ENCODE results near the gene CHP1.
"Not testable (repeated sequence)": the region's sequence is repeated elsewhere in the genome, so short reads cannot be mapped to it uniquely, and the experiment has no call there.

The CHP1 gene

DNA sequence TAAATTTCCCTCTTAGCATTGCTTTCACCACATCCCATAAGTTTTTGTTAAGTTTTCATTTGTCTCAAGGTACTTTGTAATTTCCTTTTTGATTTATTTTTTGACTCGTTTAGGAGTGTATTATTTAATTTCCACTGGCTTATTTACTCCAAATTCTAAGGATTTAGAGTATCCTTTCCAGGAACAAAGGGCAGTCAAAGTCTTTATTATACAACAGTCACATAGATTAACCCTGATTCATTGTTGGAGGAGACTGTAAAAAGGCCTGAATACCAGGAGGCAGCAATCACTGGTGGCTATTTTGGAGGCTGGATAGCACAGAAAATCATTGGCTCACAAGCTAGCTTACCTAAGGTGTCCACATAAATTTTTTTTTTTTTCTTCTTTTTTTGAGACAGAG lies 61.5 kb downstream of the CHP1 start:
- H3K4me2 ChIP-seq (ENCODE audit: low read depth, low read length, poor library complexity, severe bottlenecking) = no peak overlapping the region
- H3K9me3 ChIP-seq (ENCODE audit: insufficient read depth, low read depth, low read length) = no peaks in the 10 kb centered on the region
- no peak overlapping the region for H2AFZ ChIP-seq (ENCODE audit: low read length)
- no peak overlapping the region for H3K9ac ChIP-seq (ENCODE audit: low read depth, low read length, poor library complexity, severe bottlenecking)
- H3K4me1 ChIP-seq (ENCODE audit: insufficient read depth, low read length, poor library complexity, severe bottlenecking) = peaks cover 17% of the 10 kb centered on the region
- H3K9me2 ChIP-seq (replicated peaks; ENCODE audit: low read depth, low read length) = no peaks in the 10 kb centered on the region
- peaks cover 49% of the 10 kb centered on the region for H3K79me2 ChIP-seq (ENCODE audit: insufficient read depth, low read length)
- peaks cover 24% of the 10 kb centered on the region for H4K20me1 ChIP-seq (ENCODE audit: insufficient read depth, low read length, poor library complexity, severe bottlenecking)
- TF ChIP-seq EZH2phosphoT487 (IDR thresholded peaks at IDR 0.05; ENCODE audit: borderline replicate concordance) = no peak
- TF ChIP-seq, protein P1, sequence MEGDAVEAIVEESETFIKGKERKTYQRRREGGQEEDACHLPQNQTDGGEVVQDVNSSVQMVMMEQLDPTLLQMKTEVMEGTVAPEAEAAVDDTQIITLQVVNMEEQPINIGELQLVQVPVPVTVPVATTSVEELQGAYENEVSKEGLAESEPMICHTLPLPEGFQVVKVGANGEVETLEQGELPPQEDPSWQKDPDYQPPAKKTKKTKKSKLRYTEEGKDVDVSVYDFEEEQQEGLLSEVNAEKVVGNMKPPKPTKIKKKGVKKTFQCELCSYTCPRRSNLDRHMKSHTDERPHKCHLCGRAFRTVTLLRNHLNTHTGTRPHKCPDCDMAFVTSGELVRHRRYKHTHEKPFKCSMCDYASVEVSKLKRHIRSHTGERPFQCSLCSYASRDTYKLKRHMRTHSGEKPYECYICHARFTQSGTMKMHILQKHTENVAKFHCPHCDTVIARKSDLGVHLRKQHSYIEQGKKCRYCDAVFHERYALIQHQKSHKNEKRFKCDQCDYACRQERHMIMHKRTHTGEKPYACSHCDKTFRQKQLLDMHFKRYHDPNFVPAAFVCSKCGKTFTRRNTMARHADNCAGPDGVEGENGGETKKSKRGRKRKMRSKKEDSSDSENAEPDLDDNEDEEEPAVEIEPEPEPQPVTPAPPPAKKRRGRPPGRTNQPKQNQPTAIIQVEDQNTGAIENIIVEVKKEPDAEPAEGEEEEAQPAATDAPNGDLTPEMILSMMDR (conservative IDR thresholded peaks at IDR 0.05; ENCODE audit: low read length) = no peak
- no peaks in the 10 kb centered on the region for H3K27me3 ChIP-seq (ENCODE audit: insufficient read depth, low read length, poor library complexity, severe bottlenecking)
- H3K36me3 ChIP-seq (ENCODE audit: insufficient read depth, low read length) = peaks cover 21% of the 10 kb centered on the region
- H3K4me3 ChIP-seq (ENCODE audit: low read length, poor library complexity, severe bottlenecking) = no peak overlapping the region
- H3F3A ChIP-seq (ENCODE audit: low read depth) = no peaks in the 10 kb centered on the region

DNA sequence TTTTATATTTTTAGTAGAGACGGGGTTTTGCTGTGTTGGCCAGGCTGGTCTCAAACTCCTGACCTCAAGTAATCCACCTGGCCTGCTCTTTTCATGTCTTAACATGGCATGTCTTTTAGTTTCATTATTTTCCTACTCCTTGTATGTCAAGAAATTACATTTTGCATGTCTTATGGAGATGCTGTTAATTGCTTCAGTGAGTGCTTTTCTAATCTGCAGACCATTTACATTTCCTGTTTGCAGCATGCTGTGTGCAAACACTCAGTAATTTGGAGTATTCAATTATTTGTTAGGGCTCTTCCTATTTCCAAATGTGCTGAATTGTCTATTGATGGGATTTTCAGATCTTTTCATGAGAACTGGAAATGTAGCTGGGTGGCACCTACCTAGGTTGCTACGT lies 70.1 kb downstream of the CHP1 start:
- not testable (repeated sequence) for H4K20me1 ChIP-seq (ENCODE audit: insufficient read depth, low read length, poor library complexity, severe bottlenecking); H3K9me2 ChIP-seq (replicated peaks; ENCODE audit: low read depth, low read length); H3K27me3 ChIP-seq (ENCODE audit: insufficient read depth, low read length, poor library complexity, severe bottlenecking); H3K4me3 ChIP-seq (ENCODE audit: low read length, poor library complexity, severe bottlenecking); H3K9ac ChIP-seq (ENCODE audit: low read depth, low read length, poor library complexity, severe bottlenecking); H3K9me3 ChIP-seq (ENCODE audit: insufficient read depth, low read depth, low read length); H3K4me2 ChIP-seq (ENCODE audit: low read depth, low read length, poor library complexity, severe bottlenecking); H2AFZ ChIP-seq (ENCODE audit: low read length); H3F3A ChIP-seq (ENCODE audit: low read depth)
- Histone ChIP-seq H3K79me2 (ENCODE audit: insufficient read depth, low read length) (peaks cover 13% of the 10 kb centered on the region), H3K36me3 (ENCODE audit: insufficient read depth, low read length) (peaks cover 24% of the 10 kb centered on the region; the same call in 1 of the 2 replicates), H3K4me1 (ENCODE audit: insufficient read depth, low read length, poor library complexity, severe bottlenecking) (peaks cover 22% of the 10 kb centered on the region)

DNA sequence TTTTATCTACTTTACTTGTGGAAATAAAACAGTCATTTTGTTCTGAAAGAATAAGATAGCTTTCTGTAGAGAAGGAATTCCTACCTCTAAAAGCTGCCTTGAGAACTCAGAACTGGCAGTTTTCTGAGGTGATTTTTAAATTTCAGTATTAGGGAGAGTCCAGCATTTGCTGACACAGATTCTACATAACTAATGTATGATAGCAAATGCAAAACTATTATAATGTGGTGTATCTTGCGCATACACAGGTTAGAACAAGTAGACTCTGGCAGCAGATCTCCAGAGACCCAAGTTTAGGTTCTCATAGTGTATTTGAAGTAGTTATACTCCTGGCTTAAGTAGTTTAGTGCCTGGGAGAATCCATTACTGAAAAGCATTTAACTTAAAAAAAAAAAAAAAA lies 70.5 kb downstream of the CHP1 start:
- no peak overlapping the region for H3K4me3 ChIP-seq (ENCODE audit: low read length, poor library complexity, severe bottlenecking)
- H2AFZ ChIP-seq (ENCODE audit: low read length) = no peak overlapping the region
- TF ChIP-seq EZH2phosphoT487 (IDR thresholded peaks at IDR 0.05; ENCODE audit: borderline replicate concordance) = no peak
- TF ChIP-seq, protein P1 (conservative IDR thresholded peaks at IDR 0.05; ENCODE audit: low read length) = no peak
- H3K4me1 ChIP-seq (ENCODE audit: insufficient read depth, low read length, poor library complexity, severe bottlenecking) = peaks cover 22% of the 10 kb centered on the region
- no peak overlapping the region for H3K4me2 ChIP-seq (ENCODE audit: low read depth, low read length, poor library complexity, severe bottlenecking)
- peaks cover 23% of the 10 kb centered on the region; the same call in 1 of the 2 replicates for H3K36me3 ChIP-seq (ENCODE audit: insufficient read depth, low read length)
- no peak overlapping the region for H3K9ac ChIP-seq (ENCODE audit: low read depth, low read length, poor library complexity, severe bottlenecking)
- H4K20me1 ChIP-seq (ENCODE audit: insufficient read depth, low read length, poor library complexity, severe bottlenecking) = peaks cover 3% of the 10 kb centered on the region
- no peaks in the 10 kb centered on the region for H3K27me3 ChIP-seq (ENCODE audit: insufficient read depth, low read length, poor library complexity, severe bottlenecking)
- H3F3A ChIP-seq (ENCODE audit: low read depth) = peaks cover 8% of the 10 kb centered on the region; the same call in 1 of the 2 replicates
- no peaks in the 10 kb centered on the region for H3K9me3 ChIP-seq (ENCODE audit: insufficient read depth, low read depth, low read length)
- peaks cover 13% of the 10 kb centered on the region for H3K79me2 ChIP-seq (ENCODE audit: insufficient read depth, low read length)
- no peaks in the 10 kb centered on the region for H3K9me2 ChIP-seq (replicated peaks; ENCODE audit: low read depth, low read length)

DNA sequence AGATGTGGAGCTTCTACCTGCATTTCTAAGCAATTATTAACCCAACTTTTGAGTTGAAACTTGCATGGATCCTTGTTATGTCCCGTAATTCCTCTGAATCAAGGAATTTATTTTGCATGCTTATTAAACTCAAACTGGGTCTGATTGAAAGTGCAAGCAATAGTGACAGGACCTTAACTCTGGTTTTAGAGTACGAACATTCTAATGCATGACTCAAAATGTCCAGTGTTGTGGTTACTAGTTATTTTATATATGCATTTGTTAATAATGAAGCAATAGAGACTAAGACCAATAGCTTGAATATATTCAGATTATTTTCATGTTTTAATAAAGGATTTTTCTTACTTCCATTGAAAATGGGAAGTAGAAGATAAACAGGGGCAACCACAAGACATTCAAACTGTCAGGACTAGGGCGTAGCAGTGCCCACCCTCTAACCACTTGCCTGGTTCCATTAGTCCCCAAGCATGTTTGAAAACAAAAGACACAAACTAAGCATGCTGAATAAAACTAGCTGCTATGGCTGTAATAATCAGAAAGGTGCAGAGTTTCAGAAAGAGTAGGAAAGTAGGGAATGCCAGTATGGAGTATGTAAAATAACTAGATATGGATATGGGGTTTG lies 73.2 kb downstream of the CHP1 start:
- H2AFZ ChIP-seq (ENCODE audit: low read length) = no peak overlapping the region
- TF ChIP-seq, protein P1 (conservative IDR thresholded peaks at IDR 0.05; ENCODE audit: low read length) = no peak
- no peak for TF ChIP-seq EZH2phosphoT487 (IDR thresholded peaks at IDR 0.05; ENCODE audit: borderline replicate concordance)
- peaks cover 22% of the 10 kb centered on the region for H3K4me1 ChIP-seq (ENCODE audit: insufficient read depth, low read length, poor library complexity, severe bottlenecking)
- H3K4me3 ChIP-seq (ENCODE audit: low read length, poor library complexity, severe bottlenecking) = no peak overlapping the region
- peaks cover 8% of the 10 kb centered on the region; the same call in 1 of the 2 replicates for H3F3A ChIP-seq (ENCODE audit: low read depth)
- H3K4me2 ChIP-seq (ENCODE audit: low read depth, low read length, poor library complexity, severe bottlenecking) = no peak overlapping the region
- no peak overlapping the region for H3K9ac ChIP-seq (ENCODE audit: low read depth, low read length, poor library complexity, severe bottlenecking)
- H3K27me3 ChIP-seq (ENCODE audit: insufficient read depth, low read length, poor library complexity, severe bottlenecking) = no peaks in the 10 kb centered on the region
- peaks cover 18% of the 10 kb centered on the region; the same call in 1 of the 2 replicates for H3K36me3 ChIP-seq (ENCODE audit: insufficient read depth, low read length)
- H3K9me2 ChIP-seq (replicated peaks; ENCODE audit: low read depth, low read length) = no peaks in the 10 kb centered on the region
- H3K79me2 ChIP-seq (ENCODE audit: insufficient read depth, low read length) = peaks cover 6% of the 10 kb centered on the region; the same call in 1 of the 2 replicates
- no peaks in the 10 kb centered on the region for H3K9me3 ChIP-seq (ENCODE audit: insufficient read depth, low read depth, low read length)
- peaks cover 3% of the 10 kb centered on the region for H4K20me1 ChIP-seq (ENCODE audit: insufficient read depth, low read length, poor library complexity, severe bottlenecking)
